Stimulated activated CD8-positive, alpha-beta memory T cell treated with anti-CD3 and anti-CD28 coated beads, Interleukin-4, amount 100 ng/mL, for 24 hours (primary cell): ENCODE measurements around the gene TLK2.
"Not testable (repeated sequence)": the region's sequence is repeated elsewhere in the genome, so short reads cannot be mapped to it uniquely, and the experiment has no call there.

Experiments
- DNase-seq: peaks from one replicate; pipeline ENCODE4 v3.0.0-alpha.2; 2020; ENCODE audit warnings: low read depth

The TLK2 gene

GRCh38 chr17:62478424-62478879, at the start of gene TLK2:
TSS of gene TLK2 (plus strand) at chr17:62478825. CDS start at chr17:62481126, 2,301 bp downstream.
- DNase-seq: peak; percentile 71

DNA sequence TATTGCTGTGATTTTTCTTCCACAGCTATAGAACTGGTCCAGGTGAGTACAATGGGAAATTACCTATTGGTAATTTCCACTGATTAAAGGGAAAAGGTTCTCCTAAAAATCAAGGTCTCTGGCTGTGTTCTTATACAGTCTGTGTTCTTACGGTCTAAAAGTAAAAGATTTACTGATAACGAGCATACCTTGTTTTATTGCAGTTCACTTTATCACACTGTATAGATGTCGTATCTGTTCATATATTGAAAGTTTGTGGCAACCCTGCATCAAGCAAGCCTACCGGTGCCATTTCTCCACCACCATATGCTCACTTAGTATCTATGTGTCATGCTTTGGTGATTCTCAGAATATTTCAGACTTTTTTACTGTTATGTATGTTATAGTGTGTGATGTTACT, 43.4 kb upstream of the TLK2 start:
- not testable (repeated sequence) for DNase-seq

DNA sequence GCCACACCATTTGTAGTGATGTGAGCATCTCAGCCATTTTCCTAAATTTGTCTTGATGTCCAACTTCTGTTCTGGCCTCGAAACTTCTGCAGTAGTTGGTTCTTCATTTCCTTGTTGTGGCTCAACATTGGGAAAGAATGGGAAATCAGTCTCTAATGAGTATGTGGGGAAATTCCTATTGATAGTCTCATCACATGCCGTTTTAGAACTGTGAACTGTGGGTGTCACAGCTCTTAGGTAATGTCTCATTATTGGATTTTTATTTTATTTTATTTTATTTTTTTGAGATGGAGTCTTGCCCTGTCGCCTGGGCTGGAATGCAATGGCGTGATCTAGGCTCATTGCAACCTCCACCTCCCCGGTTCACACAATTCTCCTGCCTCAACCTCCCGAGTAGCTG, 37.4 kb upstream of the TLK2 start:
- DNase-seq: not testable (repeated sequence)

DNA sequence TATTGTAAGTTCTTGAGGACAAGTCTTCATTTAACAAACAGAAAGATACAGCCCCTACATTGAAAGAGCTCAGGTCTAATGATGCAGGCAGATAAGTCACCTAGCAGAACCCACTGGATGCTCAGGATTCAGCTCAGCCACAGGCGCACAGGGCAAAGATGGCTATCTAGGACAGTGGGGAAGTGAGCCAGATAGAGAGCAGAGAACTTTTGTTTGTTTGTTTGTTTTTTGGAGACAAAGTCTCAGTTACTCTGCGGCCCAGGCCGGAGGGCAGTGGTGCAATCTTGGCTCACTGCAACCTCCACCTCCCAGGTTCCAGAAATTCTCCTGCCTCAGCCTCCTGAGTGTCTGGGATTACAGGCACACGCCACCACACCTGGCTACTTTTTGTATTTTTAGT, 34.6 kb upstream of the TLK2 start:
- DNase-seq: no peak

- DNase-seq: not testable (repeated sequence)
Observed at GRCh38 chr17:62445791-62446190, 32.8 kb upstream of the TLK2 start.

DNA sequence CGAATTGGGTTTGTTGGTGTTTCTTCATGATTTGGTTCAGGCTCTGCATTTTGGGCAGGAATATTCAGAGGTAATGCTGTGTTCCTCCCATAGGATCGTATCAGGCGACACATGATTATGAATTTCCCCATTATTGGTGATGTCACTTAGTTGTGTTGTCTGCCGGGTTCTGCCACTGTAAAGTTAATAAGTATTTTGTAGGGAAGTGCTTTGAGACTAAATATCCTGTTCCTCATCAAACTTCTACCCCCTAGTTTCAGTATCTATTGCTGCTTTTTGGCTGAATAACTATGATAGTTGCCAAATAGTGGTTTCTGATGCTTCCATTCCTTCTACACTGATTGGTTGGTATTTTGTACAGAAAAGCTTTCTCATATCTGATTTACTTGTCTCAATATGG, 26.4 kb upstream of the TLK2 start:
- not testable (repeated sequence) for DNase-seq

DNA sequence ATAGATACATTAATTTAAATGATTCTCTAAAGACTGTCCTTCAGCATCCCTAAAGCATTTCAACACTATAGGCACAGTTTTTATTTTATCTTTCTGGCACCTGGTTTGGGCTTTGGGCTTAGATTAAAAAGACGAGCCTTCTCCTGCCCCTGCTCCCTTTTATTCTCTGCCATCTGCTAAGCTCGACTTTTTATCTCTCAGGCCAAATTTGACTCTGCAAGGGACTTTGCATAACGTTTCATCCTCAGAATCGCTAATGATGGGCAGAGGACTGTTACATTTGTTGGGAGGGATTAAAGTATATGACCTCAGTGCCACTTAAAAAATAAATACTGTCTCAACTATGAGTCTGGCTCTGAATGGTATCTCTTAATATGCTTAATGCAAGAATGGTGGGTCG, 25.6 kb upstream of the TLK2 start:
- DNase-seq: not testable (repeated sequence)

- DNase-seq: not testable (repeated sequence)
Observed at GRCh38 chr17:62453656-62454055, 25.0 kb upstream of the TLK2 start.

GRCh38 chr17:62454111-62454510, 24.5 kb upstream of the TLK2 start:
- not testable (repeated sequence) for DNase-seq

GRCh38 chr17:62456016-62456415, 22.6 kb upstream of the TLK2 start:
- DNase-seq: no peak

DNA sequence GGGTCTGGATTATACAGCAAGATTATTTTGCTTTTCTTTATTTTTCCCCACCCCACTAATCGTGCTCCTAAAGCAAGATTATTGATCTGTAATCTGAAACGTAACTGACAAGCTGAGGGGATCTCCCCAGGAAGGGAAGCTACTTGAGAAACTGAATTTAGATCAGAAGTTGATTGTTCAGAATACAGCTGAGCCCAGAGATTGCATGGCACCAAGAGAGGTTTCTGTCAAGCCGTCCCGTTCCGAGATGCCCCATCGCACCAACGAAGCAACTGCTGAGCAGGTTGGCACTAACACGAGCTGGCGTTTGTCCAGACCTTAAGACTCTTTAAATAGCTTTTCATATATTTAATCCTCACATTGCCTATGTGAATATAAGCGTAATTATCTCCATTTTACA, 20.1 kb upstream of the TLK2 start:
- not testable (repeated sequence) for DNase-seq

DNA sequence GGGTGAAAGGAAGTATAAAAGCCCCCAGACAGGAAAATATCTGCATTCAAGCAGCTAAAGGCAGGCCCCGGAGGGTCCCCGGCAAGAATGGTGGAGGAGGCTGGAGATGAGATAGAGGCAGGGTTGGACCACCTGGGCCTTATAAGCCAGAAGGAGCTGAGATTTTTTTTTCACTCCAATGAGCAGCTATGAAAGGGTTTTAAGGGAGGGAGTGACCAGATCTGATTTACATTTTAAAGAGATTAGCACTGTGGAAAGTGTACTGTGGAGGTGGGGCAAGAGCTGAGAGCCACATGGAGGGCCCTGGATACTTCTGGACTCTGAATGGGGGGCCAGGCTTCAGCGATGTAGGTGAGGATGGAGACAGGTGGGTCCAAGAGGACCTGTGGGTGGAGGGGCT, 14.2 kb upstream of the TLK2 start:
- DNase-seq: not testable (repeated sequence)

DNA sequence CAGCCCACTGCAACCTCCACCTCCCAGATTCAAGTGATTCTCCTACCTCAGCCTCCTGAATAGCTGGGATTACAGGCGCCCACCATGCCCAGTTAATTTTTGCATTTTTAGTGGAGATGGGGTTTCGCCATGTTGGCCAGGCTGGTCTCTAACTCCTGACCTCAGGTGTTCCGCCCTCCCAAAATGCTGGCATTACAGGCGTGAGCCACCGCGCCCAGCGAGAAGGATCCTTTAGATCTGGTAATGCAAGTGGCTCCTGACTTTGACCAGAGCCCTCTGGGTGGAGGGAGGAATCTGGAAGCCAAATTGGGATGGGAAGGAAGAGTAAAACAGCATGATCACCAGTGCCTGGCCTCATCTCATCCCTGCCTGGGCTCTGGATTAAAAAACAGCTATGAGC, 13.4 kb upstream of the TLK2 start:
- not testable (repeated sequence) for DNase-seq

DNA sequence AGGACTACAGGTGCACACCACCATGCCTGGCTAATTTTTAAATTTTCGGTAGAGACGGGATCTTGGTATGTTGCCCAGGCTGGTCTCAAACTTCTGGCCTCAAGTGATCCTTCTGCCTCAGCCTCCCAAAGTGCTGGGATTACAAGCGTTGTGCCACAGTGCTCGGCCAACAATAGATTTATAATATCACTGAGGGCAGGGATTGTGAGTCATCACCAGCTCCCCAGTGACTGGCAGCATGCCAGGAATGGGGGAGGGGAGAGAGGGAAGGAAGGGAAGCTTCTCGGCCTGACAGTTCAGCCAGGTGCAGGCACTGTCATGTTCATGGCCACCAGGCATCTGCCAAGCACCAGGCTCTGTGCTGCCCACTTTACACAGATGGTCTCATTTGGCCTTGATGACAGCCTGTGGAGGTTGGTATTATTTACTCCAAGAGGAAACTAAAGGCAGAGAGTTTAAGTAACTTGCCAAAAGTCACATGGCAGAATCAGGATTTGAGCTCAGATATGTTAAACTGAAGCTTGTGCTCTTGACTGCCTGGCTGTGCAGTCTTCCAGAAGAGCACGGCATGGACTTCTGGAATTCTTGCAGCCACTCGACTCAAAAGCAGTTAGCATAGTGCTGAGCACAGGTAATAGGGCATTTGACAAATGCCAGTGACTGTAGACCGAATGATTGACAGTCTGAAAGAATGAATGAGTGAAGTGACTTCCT, 7.8 kb upstream of the TLK2 start:
- peak; percentile 42 for DNase-seq

GRCh38 chr17:62471380-62471880, 7.2 kb upstream of the TLK2 start:
- not testable (repeated sequence) for DNase-seq

DNA sequence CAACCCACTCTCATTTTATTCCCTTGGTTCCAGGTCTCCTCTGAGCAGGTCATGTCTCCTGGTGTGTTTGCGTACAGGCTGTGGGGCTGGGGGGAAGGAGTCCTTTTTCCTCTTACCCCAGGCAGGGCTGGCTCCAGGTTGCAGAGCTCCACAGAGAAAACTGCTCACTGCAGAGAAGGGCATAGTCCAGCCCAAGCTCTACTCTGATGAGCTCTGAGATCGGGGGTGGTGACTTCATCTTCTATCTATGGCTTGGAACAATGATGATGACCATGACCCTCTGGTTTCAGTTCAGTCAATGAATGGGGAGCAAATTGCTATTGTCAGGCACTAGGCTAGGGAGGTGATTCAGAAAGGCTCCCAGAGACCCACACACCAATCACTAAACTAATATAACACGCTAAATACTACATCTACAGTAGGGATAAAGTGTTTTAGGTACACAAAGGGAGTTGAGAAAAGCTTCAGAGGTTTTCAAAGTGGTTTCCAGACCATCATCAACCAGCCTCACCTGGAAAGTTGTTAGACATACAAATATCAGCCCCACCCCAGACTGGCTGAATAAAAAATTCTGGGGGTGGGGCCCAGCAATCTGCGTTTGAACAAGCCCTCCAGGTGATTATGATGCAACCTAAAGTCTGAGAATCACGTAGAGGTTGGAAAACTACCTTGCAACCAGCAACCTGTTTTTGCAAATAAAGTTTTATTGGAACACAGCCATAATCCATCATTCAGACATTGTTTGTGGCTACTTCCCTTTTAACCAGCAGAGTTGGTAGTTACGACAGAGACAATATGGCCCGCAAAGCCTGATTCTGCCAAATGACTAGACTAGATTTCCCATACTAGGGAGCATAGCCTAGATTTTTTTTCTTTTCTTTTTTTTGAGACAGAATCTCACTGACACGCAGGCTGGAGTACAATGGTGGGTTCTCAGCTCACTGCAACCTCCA, 5.3 kb upstream of the TLK2 start:
- DNase-seq: not testable (repeated sequence)

DNA sequence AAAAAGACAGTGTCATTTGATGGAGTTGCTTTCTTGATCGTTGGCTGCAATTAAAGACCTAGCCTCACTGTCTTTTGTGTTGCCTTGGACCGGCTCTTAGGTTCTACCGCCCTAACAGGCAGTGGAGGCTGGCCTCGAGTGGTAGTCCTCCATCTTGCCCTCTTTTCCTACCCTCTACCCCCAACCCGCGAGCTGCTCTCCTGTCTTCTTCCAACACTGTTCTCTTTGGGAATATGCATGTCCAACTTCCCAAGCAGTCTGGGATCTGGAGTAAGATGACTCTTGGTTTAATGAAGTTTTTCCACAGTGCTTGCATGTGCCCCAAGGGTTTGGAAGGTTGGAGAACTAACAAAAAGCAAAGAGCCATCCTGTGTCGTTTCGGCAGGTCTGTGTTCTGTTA, 1.5 kb upstream of the TLK2 start:
- not testable (repeated sequence) for DNase-seq

GRCh38 chr17:62477718-62478408, 762 bp upstream of the TLK2 start:
- DNase-seq: peak; percentile 11

GRCh38 chr17:62478880-62479638, 434 bp downstream of the TLK2 start:
- DNase-seq: peak; percentile 12

GRCh38 chr17:62479639-62480258, 1.1 kb downstream of the TLK2 start:
- DNase-seq: not testable (repeated sequence)

DNA sequence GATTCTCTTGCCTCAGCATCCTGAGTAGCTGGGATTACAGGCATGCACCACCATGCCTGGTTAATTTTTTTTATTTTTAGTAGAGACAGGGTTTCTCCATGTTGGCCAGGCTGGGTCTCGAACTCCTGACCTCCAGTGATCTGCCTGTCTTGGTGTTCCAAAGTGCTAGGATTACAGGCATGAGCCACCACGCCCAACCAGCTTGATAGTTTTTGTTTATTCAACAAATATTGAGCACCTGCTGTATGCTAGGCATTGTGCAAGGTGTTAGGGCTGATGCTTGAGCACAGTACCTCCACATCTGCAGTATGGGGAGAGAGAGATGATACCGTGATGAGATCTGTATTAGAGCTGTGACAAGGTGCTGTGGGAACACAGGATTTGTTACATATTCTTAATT, 3.9 kb downstream of the TLK2 start:
- not testable (repeated sequence) for DNase-seq
